ENCODE results near the gene SLC4A11. TPM values are rescaled to one million over a fixed set of nuclear protein-coding genes. Genes with fewer than 3 reads are reported as not detected.

Gene SLC4A11
- total and polyA plus RNA-seq, 10 of the 15 experiments (the other 5 are each of a cell fraction or from before 2014, with no cell fraction given): 0.07 to 2.3 (median 1.1) TPM

DNA sequence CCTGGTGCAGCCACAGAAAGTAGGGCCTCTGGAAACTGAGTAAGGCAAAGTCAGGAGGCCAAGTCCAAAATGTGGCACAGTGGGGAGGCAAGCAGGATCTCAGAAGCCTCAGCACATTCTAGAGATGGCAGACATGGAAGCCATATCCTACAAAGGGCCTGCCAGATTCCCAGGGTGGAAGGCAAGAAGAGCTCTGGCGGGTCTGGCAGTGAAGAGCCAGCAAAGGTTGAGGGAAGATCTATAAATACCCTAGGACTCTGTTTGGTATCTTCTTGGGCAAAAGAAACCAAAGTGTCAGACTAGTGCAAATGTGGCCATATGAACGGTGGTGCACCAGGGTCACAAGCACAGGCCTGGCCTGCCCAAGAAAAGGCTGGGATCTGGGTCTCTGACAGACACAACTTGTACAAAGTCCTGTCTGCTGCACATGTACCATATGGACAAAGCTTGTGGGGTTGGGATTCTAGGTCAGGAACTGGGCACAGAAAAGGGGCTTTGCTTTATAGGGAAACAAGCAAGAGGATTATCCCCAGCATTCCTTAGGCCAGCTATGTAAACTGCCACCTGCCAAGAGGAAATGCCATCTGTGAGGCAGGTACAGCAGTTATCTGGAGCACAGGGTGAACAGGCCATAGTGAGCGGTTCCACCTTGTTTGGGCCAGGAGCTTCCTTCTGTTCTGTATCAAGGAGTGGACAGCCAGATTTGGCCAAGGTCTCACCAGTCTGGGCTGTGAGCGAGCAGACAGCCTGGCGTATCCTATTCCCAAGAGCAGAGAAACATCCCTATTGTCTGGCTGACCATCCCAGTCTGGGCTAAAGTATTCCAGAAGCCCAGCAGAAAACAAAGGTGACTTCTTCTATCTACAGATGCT lies 36.3 kb upstream of the SLC4A11 start (continued):
- TF ChIP-seq RAD51 (IDR thresholded peaks at IDR 0.05): no peak
- no peak for TF ChIP-seq PML (IDR thresholded peaks at IDR 0.05; ENCODE audit: low read length)
- TF ChIP-seq TCF7 (IDR thresholded peaks at IDR 0.05; ENCODE audit: borderline replicate concordance): no peak
- TF ChIP-seq, protein P1, sequence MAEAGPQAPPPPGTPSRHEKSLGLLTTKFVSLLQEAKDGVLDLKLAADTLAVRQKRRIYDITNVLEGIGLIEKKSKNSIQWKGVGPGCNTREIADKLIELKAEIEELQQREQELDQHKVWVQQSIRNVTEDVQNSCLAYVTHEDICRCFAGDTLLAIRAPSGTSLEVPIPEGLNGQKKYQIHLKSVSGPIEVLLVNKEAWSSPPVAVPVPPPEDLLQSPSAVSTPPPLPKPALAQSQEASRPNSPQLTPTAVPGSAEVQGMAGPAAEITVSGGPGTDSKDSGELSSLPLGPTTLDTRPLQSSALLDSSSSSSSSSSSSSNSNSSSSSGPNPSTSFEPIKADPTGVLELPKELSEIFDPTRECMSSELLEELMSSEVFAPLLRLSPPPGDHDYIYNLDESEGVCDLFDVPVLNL (IDR thresholded peaks at IDR 0.05; ENCODE audit: low read depth, low read length): no peak

DNA sequence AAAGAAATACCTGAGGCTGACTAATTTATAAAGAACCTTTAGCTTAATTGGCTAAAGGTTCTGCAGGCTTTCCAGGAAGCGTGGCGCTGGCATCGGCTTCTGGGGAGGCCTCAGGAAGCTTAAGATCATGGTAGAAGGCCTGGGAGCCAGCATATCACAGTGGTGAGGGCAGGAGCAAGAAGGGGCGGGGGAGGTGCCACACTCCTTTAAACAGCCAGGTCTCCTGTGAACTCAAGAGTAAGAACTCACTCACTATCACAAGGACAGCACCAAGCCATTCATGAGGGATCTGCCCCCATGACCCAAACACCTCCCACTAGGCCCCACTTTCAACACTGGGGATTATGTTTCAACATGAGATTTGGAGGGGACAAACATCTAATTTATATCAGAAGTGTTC lies 34.4 kb upstream of the SLC4A11 start:
- in situ Hi-C loops (cut with MboI): no loop called here
- ATAC-seq: no peak
- H4K20me1 ChIP-seq (ENCODE audit: control insufficient read depth, insufficient read depth): no peaks in the 10 kb centered on the region
- intact Hi-C loops (cut with micrococcal nuclease; ENCODE audit: unreplicated experiment): no loop called here
- no peaks in the 10 kb centered on the region for H3K9me3 ChIP-seq (replicated peaks; ENCODE audit: control insufficient read depth, insufficient read depth, low read length)
- H3K4me3 ChIP-seq: no peak overlapping the region
- no peaks in the 10 kb centered on the region for H3K79me2 ChIP-seq (ENCODE audit: control insufficient read depth, insufficient read depth, low read length)
- no peak for DNase-seq (ENCODE audit: low read depth, low spot score)
- ChIA-PET CTCF (interaction anchor here (0.8 to 0.9 kb wide), 2 partner anchors 54 to 220 kb away, joined by 3 to 4 read pairs; no protein-coding TSS in a partner anchor), RAD21 (ENCODE audit: unreplicated experiment) (no interaction called here), SMC1A (ENCODE audit: uncharacterized antibody, unreplicated experiment) (no interaction called here), POLR2A (no interaction called here)
- H3K27me3 ChIP-seq (replicated peaks in 1 of 2; ENCODE audit: control insufficient read depth in 2 of 2, insufficient read depth in 2 of 2, low read length in 1 of 2): no peaks in the 10 kb centered on the region
- no peaks in the 10 kb centered on the region for H3K4me1 ChIP-seq (ENCODE audit: control insufficient read depth, insufficient read depth, low read length)
- TF ChIP-seq FOXK2 (IDR thresholded peaks at IDR 0.05): no peak
- no peak overlapping the region for H3K4me2 ChIP-seq (ENCODE audit: control insufficient read depth, insufficient read depth)
- no peak for FAIRE-seq
- no peaks in the 10 kb centered on the region for H3K36me3 ChIP-seq (ENCODE audit: control insufficient read depth in 2 of 2, insufficient read depth in 2 of 2, low read length in 1 of 2)
- WGBS (ENCODE audit: insufficient coverage, insufficient replicate concordance, low lambda C conversion rate, missing lambda C conversion rate): 69% methylated on average over 4 of the region's 4 CpGs
- H3K9ac ChIP-seq (ENCODE audit: control insufficient read depth, insufficient read depth, low read length): no peak overlapping the region
- BruUV-seq (replicated peaks): no TSS peak
- H2AFZ ChIP-seq (ENCODE audit: control insufficient read depth, low read depth, low read length): no peak overlapping the region
- H3K27ac ChIP-seq (ENCODE audit: control insufficient read depth, insufficient read depth): no peak overlapping the region

Measured in GM12878 (cell line).